Limb (tissue), 2 donors: ENCODE results near the gene LUC7L3.

Experiments used
- DNase-seq, 2 donors: peaks; one replicate each; pipeline ENCODE4 v3.0.0-alpha.2; 2016; ENCODE audit errors: extremely low spot score in 2 of 2

LUC7L3 gene

DNA sequence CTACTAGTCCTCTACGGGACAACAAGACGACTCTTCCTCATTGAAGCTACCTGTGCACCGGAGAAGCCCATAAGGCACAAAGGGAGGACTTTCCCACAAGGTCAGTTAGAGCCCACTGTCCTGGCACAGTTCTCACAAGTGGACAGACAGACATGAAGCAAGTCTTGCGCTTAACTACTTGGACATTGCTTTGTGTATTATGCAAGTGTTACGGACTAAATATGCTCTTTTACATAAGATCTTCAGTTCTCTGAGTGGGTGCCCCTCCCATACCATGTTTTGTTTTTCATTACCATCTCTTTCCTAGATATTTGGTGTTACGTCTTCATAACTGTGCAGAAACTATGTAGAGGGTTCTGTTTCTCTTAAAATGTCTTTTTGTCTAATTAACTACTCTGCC, 29.8 kb downstream of the LUC7L3 start:
- DNase-seq, result no peak

DNA sequence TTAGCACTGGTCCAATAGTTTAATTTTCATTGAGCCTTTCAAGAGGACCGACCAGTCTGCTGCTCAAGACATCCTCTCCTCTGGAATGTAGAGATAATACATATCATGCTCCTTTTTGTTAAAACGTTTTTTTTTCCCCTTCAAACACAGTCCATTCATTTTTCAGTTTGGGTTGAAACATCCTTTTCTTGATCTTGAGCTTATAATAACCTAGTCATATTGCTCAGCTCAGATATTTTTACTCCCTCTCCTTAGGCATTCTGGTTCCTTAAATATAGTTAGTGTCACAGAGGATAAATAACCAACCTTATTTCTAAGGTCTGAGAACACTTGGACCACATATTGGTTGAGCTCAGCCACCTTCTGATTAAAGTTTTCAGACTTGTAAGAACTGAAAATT, 35.1 kb downstream of the LUC7L3 start:
- DNase-seq, result no peak

DNA sequence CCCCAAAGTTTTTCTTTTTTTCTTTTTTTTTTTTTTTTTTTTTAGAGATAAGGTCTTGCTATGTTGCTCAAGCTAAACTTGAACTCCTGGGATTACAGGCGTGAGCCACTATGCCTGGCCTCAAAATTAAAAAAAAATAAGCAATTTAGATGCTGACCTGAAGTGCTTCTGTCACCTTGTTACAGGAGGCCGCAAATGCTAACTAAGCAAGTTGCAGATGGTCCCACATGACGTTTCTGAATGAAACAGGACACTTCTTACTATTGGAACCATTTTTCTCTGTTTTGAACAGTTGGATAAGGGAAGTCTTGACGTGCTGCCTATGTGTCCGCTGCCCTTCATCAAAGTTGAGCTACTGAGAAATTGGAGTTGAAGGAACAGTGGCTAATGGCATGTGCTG, 39.1 kb downstream of the LUC7L3 start:
- no peak for DNase-seq

DNA sequence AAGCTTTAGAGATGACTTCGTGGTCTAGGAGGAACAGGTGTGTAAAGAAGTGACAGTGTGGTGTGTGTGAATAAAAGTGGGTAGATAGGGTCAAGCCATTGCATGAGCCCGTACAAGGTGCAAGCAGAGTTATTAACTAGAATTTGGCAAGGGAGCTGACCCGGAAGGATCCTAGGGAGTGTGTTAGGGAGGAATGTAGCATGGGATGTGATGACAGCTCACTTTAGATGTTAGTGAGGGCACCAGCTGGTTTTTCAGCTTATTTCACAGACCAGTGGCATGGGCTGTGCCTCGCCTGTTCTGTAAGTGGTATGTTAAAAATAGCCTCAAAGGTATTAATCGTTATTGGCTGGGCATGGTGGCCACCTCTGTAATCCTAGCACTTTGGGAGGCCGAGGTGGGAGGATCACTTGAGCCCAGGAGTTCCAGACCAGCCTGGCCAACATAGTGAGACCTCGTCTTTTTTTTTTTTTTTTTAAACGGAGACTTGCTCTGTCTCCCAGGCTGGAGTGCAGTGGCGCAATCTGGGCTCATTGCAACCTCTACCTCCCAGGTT, 39.7 kb downstream of the LUC7L3 start:
- no peak for DNase-seq

DNA sequence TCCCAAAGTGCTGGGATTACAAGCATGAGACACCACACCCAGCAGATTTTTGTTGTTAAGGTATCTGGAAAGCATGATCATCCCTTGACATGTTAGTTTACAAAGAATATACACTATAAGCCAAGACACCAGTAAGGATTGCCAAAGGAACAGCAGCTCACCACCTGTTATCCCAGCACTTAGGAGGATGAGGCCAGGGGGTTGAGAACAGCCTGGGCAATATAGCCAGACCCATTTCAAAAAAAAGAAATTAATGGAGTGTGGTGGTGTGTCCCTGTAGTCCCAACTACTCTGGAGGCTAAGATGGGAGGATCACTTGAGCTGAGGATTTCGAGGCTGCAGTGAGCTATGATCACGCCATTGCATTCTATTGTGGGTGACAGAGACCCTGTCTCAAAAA, 42.8 kb downstream of the LUC7L3 start:
- no peak for DNase-seq

DNA sequence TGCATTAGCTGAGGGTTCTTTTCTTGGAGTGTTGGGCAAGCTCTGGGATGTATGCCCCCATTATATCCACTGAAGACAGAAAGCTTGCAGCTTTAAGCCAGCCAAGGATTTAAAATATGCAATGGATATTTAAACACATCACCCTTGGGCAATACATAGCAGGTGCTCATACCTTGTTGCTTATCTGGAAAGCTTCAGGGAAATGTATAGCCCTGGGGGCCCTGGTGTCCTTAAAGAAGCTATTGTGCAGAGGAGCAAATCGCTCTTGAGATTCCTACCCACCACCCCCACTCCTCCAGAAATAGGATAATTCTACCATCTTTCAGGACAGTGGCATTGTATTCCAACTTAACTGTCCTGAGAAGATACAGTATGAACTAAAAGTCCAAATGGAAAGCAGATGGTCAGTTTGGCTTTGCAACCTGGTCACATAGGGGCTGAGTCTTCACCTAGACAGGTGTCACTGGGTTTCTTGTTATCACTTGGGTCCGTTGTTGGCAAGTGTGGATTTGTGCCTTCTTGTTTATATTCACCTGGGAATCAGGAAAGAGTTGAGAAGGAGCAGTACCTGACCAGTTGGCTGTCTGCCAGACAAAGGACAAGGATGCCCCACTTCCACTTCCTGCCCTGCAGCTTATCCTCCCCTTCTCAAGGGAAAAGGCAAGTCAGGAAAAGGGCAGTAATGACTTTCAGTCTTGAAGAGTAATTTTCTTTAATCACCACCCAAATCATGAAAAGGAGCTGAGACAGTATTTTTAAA, 44.5 kb downstream of the LUC7L3 start:
- no peak for DNase-seq

DNA sequence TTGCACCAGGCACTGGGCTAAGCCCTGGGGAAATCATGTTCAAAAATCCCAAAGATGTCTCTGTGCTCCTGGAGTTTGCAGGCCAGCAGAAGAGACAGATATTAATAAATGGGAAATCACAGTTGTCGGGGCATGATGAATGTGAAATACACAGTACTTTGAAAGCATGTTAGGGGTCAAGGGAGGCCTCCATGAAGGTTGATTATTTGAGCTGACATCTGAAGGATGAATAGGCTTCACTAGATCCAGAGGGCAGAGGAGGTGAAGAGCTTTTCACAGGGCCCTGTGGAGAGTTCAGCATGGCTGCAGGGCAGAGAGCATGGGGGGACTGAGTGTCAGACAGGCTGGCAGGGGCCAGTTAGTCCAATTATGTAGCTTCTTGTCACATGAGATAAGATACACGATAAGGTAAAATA, 45.3 kb downstream of the LUC7L3 start:
- no peak for DNase-seq

DNA sequence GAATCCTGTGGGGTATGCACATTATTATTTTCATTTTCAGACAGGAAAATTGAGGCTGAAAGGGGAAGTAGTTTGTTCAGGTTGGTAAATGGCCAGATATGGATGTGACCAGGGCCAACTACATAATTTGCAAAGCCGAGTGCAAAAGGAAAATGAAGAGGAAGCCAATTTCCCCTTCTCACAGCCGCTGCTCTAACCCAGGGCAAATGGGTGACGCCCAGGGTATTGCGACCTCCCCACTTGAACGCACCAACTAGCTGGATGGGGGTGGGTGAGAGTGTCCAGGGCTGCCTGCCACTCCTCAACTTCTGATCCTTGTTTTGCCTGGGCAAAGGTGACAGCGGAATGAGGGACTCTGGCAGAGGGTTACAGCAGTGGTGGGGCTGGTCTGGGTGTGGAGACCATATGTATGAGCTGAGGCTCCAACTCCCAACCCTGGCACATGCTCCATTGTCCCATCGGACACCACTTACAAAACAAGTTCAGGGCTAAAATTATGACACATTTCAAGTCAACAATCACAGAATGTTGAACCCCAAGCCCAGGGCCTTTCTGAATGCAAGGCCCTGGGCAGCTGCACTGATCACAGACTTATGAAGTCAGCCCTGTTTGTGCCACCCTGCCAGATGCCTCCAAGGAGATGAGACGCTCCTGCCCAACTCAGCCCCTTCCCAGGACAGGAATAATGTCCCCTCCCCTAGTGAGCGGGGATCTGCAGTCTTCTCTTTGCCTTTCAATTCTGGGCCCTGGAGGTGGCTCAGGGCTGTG, 46.2 kb downstream of the LUC7L3 start:
- DNase-seq, result peak in 1 of 2 donors; percentile 18

DNA sequence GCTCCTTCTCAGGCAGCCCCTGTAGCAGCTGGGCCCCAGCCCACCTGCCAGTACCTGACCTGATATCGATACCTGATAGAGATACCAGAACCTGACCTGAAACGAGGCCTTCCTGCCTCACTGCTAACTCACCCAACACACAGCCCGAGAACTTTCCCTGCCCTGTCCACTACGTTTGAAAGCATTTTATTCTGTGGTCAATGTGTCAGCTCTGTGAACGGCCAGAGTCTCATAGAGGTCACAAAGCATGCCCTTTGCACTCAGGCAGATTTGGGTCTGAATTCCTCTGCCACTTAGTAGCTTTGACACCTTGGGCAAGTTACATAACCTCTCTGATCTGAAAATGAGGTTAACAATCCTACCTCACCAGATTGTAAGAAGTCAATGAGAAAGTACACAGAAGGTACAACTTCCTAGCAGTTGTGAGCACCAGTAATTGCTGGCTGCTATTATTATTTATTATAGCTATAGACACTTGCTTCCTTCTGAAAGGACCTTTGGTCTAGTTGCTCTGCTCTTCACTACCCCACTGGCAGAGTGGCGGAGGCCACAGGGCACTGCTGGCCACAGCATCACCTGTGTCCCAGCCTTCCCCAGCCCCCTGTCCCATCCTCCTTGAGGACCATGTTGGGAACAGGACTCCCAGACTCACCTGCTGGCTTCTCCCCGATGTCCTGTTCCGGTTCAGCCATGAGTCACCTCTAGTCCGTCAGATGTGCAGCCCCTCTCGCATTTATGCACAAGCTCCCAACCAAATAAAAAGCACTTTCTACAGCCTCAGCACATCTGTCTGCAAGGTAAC, 47.0 kb downstream of the LUC7L3 start:
- no peak for DNase-seq

DNA sequence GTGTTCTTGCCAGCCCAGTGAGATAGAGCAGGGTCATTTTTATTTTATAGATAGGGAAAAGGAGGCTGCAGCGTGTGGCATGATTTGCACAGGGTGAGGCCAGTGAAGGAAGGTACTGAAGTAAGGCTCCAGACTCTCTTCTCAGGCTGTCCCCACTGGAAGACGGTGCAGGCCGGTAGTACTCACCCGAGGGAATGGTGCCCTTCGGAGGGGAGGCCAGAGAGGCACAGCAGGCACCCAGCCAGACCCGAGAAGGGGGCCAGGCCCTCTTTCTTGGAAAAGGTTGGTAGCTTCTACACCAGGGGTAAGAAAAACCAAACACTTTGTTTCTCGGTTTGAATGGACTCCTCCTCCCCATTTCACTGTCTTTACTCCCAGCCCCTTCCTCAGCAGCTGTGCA, 47.6 kb downstream of the LUC7L3 start:
- no peak for DNase-seq

DNA sequence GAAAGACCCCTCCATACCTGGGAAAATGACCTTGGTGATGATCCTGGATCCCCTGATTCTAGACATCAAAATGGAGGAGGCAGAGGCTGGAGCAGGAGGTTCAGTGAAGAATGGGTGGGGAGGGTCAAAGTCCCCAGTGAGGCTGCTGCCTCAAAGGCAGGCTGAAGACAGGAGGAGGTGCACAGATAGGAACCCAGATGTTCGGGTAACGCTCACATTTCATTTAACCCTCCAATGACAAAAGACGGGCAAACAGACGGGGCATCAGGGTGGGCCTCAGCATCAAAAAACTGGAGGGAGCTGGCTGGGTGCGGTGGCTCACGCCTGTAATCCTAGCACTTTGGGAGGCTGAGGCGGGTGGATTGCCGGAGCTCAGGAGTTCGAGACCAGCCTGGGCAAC, 48.0 kb downstream of the LUC7L3 start, which contains the start of gene ANKRD40CL:
ANKRD40CL (minus strand) TSS at position 73 of the 400 bp plus-strand sequence. CDS start 605 bp downstream, outside the sequence.
- DNase-seq, result no peak

DNA sequence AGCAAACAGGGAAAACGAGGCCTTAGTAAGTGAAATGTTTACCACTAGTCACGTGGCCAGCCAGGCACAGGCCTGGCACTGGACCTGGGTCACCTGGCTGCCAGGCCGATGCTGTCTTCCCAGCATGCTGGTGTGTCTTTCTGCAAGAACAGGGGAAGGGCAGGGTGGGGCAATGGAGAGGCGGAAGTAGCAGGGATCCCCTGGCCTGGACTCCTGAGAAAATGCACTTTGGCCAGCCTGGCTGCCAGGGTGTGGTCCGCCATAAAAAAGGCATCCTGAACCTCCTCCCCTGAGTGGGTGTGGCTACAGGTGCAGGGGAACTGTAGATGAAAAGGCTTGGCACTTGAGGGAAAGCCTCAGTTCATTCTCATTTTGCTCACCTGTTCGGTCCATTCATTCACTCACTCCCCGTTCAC, 49.0 kb downstream of the LUC7L3 start:
- DNase-seq, result peak in 1 of 2 donors; percentile 8

DNA sequence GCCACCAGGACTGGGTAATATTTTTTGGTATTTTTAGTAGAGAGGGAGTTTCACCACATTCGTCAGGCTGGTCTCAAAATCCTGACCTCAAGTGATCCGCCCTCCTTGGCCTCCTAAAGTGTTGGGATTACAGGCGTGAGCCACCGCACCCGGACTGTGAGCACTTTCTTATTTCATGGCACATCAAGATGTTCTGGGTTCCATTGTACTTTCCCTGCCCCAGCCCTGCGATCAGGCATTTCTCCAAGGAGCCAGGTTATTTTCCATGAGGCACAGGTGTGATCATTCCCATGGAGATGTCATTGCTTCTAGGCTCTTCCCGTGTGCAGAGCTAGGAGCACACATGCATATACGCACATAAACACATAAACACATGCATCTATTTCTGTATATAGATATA, 50.5 kb downstream of the LUC7L3 start:
- peak in 1 of 2 donors; percentile 3 for DNase-seq

DNA sequence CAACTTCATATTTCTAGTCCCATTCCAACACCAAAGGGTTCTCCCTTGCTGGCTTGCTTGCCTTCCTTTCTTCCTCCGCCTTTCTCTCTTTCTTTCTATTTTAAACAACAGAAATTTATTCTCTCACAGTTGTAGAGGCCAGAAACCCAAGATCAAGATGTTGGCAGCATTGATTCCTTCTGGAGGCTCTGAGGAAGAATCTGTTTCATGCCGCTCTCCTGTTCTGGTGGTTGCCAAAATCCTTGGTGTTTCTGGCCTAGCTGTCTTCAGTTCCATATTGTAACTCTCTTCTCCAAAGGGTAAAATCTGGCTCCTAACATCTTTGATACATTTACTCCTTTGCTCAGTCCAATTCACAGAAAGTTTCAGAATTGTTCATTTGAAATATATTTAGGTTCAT, 50.9 kb downstream of the LUC7L3 start:
- DNase-seq, result no peak

DNA sequence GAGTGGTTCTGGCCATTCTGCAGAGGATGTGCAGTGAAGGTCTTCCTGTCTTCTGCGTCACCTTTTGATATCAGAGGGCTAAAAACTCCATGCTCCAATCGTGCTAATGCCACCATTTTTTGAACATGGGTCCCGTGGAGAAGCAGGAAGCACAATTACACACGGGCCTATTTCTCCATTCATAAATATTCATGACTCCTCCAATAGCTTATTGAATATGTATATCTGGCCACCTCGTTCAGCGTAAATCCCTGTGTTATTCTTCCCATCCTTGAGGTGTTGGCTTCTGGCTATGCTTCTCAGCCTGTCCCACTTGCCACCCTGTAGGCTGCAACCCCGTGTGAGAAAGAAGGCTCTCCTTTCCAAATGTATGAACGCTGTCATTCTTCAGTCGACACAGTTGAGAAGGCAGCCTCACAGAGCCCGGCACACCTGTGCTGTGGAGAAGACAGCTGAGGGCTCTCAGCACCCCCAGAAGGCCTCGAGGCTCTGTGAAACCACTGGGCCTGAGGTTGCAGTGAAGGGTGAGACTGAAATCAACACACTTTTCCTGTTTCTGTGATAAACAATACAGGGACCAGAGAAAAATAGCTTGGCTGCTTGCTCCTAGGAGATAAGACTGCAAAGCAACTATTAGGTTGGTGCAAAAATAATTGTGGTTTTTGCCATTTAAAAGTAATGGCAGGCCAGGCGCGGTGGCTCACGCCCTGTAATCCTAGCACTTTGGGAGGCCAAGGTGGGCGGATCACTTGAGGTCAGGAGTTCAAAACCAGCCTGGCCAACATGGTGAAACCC, 52.8 kb downstream of the LUC7L3 start:
- DNase-seq, result peak in 1 of 2 donors; percentile 13

DNA sequence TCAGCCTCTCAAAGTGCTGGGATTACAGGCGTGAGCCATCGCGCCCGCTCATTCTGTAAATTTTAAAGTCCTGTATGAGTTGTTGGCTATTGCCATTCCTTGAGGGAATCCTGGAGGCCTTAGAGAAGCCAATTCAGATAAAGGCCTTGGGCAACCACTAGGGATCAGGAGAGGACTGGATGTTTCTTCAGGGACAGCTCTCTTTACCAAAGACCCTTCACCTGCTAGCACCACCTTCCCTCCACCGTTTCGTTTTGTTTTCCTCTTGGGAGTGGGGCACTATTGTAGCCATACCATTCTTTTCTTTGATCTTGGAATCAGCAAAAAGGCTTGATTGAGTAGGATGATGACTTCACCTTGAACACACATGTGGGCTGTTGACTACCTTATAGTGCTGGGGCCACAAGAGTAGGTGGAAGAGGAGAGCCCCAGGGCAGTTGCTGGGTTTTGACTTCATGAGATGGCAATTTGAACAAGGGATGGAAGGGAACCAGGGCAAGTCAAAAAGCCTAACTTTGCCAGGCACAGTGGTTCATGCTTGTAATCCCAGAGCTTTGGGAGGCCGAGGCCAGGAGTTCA, 54.9 kb downstream of the LUC7L3 start:
- DNase-seq, result no peak

DNA sequence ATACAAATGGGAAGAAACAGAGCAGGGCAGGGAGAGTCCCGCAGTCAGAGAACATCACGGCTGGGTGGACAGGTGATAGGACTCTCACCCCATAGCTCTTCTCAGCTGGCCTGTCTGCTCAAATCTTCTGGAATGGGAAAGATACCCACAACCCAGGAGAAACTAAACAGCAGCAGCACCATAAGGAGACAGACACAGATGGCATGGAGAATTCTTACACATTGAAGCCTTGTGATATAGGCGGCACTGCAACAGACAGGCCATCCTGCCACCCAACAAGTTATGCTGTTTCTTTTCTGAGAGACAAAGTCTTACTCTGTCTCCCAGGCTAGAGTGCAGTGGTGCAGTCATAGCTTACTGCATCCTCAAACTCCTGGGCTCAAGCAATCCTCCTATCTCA, 56.5 kb downstream of the LUC7L3 start:
- DNase-seq, result no peak

DNA sequence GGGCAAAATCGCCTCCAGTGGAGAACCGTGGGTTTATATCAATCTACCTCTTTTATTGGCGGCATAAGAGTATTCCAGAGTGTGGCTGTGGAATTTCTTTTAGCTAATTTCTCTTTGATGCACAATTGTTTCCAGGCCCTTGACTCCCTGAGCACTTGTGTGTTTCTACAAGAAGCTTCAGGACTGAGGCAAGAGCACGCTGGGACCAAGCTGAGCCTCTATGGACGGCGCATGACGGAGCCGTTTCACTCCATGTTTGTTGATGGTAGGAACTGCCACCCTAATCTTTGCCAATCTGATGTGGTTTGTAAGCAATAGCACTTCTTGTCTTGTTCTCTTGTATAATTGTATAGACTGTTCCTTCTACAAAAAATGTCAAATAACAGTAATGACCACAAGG, 59.1 kb downstream of the LUC7L3 start:
- DNase-seq, result no peak

DNA sequence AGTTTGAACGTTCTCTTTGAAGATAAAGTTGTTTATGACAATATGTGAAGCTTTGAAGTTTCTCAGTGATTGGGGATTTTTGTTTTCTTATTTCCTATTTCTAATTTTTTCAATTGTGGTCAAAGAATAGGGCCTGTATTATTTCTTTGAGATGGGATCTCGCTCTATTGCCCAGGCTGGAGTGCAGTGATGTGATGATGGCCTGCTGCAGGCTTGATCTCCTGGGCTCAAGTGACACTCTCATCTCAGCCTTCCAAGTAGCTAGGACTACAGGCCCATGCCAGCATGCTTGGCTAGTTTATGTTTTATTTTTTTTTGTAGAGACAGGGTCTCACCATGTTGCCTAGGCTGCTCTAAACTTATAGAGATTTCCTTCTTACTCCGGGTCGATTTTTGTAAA, 59.6 kb downstream of the LUC7L3 start:
- DNase-seq, result no peak

DNA sequence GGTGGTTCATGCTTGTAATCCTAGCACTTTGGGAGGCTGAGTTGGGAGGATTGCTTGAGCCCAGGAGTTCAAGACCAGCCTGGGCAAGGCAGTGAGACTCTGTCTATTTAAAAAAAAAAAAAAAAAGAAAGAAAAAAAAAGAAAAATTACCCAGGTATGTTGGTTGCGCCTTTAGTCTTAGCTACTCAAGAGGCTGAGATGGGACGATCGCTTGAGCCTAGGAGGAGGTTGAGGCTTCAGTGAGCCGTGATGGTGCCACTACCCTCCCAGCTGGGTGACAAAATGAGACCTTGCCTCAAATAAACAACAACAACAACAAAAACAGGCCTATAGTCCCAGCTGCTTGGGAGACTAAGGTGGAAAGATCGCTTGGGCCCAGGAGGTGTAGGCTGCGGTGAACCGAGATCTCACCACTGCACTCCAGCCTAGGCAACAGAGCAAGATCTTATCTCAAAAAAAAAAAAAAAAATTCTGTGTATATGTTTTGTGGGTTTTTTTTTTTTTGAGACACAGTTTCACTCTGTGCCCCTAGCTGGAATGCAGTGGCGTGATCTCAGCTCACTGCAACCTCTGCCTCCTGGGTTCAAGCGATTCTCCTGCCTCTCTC, 60.4 kb downstream of the LUC7L3 start:
- no peak for DNase-seq
